HCT116 (cell line): Measurements from ENCODE around the gene RHOD. TPM values are rescaled to one million over a fixed set of nuclear protein-coding genes. Genes with fewer than 3 reads are reported as not detected.
A peak's percentile ranks its signal among the peaks of the same experiment; 100 is the strongest.

ENCODE experiments used
- ATAC-seq: fragments of 200-7000 bp; cut with Tn5 transposase; 2 replicates; pipeline ENCODE4 v1.9.1; 2020; ENCODE audit warnings: mild to moderate bottlenecking, moderate library complexity
- BruUV-seq: library from RNA; stranded (reverse); fragments of 400-500 nt; replicated peaks from 2 replicates; lab custom pipeline; 2021; lab: Mats Ljungman, UMichigan
- CTCF ChIA-PET: fragments of 300-600 bp; sonication (Branson Sonifier 250); formaldehyde crosslinking; loops from one replicate; lab custom pipeline; 2021; ENCODE audit warnings: antibody characterized with exemption; lab: Charles Lee
- POLR2A ChIA-PET: fragments of 300-600, 350-600 bp; sonication (Branson Sonifier 250); formaldehyde crosslinking; loops from one replicate; lab custom pipeline; 2021; ENCODE audit warnings: antibody characterized with exemption; lab: Charles Lee
- RAD21 ChIA-PET, 2 experiments: fragments of 300-600 bp; sonication (Branson Sonifier 250); formaldehyde crosslinking; loops; one replicate each; lab custom pipeline; 2023; ENCODE audit warnings: low total read pairs in 2 of 2; ENCODE audit not compliant: uncharacterized antibody in 2 of 2, unreplicated experiment in 2 of 2, low non-redundant PET in 1 of 2; lab: Charles Lee
- DNase-seq: peaks from one replicate; pipeline ENCODE4 v3.0.0-alpha.2; 2010; ENCODE audit warnings: low read depth, low spot score
- H2AFZ ChIP-seq: fragments of 200-600 bp; shearing (Covaris generic), sonication (generic); 2 replicates; pipeline ENCODE4 v1.6.1; 2017; ENCODE audit warnings: low read depth, mixed run types, mixed read lengths, antibody characterized with exemption, low read length; ENCODE audit not compliant: poor library complexity, severe bottlenecking
- H3K27ac ChIP-seq: 2 replicates; pipeline ENCODE4 v1.5.1; 2012; ENCODE audit warnings: low read depth, low read length
- H3K27me3 ChIP-seq: fragments of 200-600 bp; sonication (generic); 2 replicates; pipeline ENCODE4 v1.6.1; 2016; ENCODE audit warnings: mixed run types, low read length, mixed read lengths; ENCODE audit not compliant: insufficient read depth
- H3K36me3 ChIP-seq, 2 experiments: fragments of 200-500 bp in 1 of 2; fragments of 200-600 bp in 1 of 2; sonication (Bioruptor generic) in 1 of 2; sonication (generic) in 1 of 2; 2 replicates each; pipeline versions ENCODE4 v1.5.1 to v1.6.1; 2014 to 2016; ENCODE audit warnings: low read length in 2 of 2, inconsistent platforms in 1 of 2, mixed read lengths in 1 of 2, mixed run types in 1 of 2; ENCODE audit not compliant: insufficient read depth in 2 of 2, control insufficient read depth in 1 of 2
- H3K4me1 ChIP-seq, 2 experiments: fragments of 200-600 bp in 1 of 2; sonication (generic) in 1 of 2; 2 replicates each; pipeline versions ENCODE4 v1.5.1 to v1.6.1; 2012 to 2017; ENCODE audit warnings: low read length in 2 of 2, inconsistent platforms in 1 of 2, mild to moderate bottlenecking in 1 of 2, mixed read lengths in 1 of 2, mixed run types in 1 of 2, moderate library complexity in 1 of 2; ENCODE audit not compliant: insufficient read depth in 2 of 2, control insufficient read depth in 1 of 2
- H3K4me2 ChIP-seq: fragments of 200-600 bp; sonication (generic); 2 replicates; pipeline ENCODE4 v1.6.1; 2017; ENCODE audit warnings: mixed run types, low read length, mixed read lengths
- H3K4me3 ChIP-seq, 2 experiments: fragments of 200-600 bp in 1 of 2; sonication (generic) in 1 of 2; replicated peaks in 1 of 2; 2 replicates each; pipeline ENCODE4 v1.5.1; 2011 to 2016; ENCODE audit warnings: low read length in 2 of 2, control low read depth in 1 of 2, low read depth in 1 of 2, mild to moderate bottlenecking in 1 of 2, mixed read lengths in 1 of 2, mixed run types in 1 of 2
- H3K79me2 ChIP-seq: fragments of 200-600 bp; sonication (generic); 2 replicates; pipeline ENCODE4 v1.6.1; 2017; ENCODE audit warnings: mild to moderate bottlenecking, mixed run types, low read length, moderate library complexity, mixed read lengths; ENCODE audit not compliant: insufficient read depth
- H3K9ac ChIP-seq: fragments of 200-600 bp; sonication (generic); 2 replicates; pipeline ENCODE4 v1.6.1; 2016; ENCODE audit warnings: low read length, mixed read lengths
- H3K9me2 ChIP-seq: fragments of 200-600 bp; sonication (generic), shearing (Covaris generic); 2 replicates; pipeline ENCODE4 v1.6.1; 2017; ENCODE audit warnings: mixed run types, mild to moderate bottlenecking, moderate library complexity; ENCODE audit not compliant: insufficient read depth
- H3K9me3 ChIP-seq, 2 experiments: fragments of 200-500 bp in 1 of 2; fragments of 200-600 bp in 1 of 2; sonication (Bioruptor generic) in 1 of 2; sonication (generic) in 1 of 2; 2 replicates each; pipeline ENCODE4 v1.6.1; 2014 to 2017; ENCODE audit warnings: low read length in 2 of 2, mixed read lengths in 2 of 2, inconsistent platforms in 1 of 2, low read depth in 1 of 2, mild to moderate bottlenecking in 1 of 2, mixed run types in 1 of 2, moderate library complexity in 1 of 2; ENCODE audit not compliant: control insufficient read depth in 1 of 2, insufficient read depth in 1 of 2
- H4K20me1 ChIP-seq: fragments of 200-600 bp; sonication (generic), shearing (Covaris generic); 2 replicates; pipeline ENCODE4 v1.6.1; 2017; ENCODE audit warnings: mixed run types, mild to moderate bottlenecking, moderate library complexity; ENCODE audit not compliant: insufficient read depth
- CEBPB ChIP-seq: IDR thresholded peaks from 2 replicates; pipeline ENCODE4 v1.6.1; 2012; ENCODE audit warnings: low read depth
- EGR1 ChIP-seq: IDR thresholded peaks from 2 replicates; pipeline ENCODE4 v1.6.1; 2012; ENCODE audit warnings: low read depth
- ELF1 ChIP-seq: IDR thresholded peaks from 2 replicates; pipeline ENCODE4 v1.6.1; 2012; ENCODE audit warnings: low read depth, borderline replicate concordance
- JUND ChIP-seq: IDR thresholded peaks from 2 replicates; pipeline ENCODE4 v1.6.1; 2012
- POLR2A ChIP-seq: IDR thresholded peaks from 2 replicates; pipeline ENCODE4 v1.7.0; 2011; ENCODE audit warnings: borderline replicate concordance; ENCODE audit not compliant: insufficient read depth, insufficient read length; ENCODE audit errors: extremely low read depth
- POLR2AphosphoS5 ChIP-seq: IDR thresholded peaks from 2 replicates; pipeline ENCODE4 v1.6.1; 2011; ENCODE audit warnings: mild to moderate bottlenecking, low read depth, low read length, moderate library complexity
- SIN3A ChIP-seq: IDR thresholded peaks from 2 replicates; pipeline ENCODE4 v1.6.1; 2012; ENCODE audit warnings: low read depth
- TCF7L2 ChIP-seq: IDR thresholded peaks from 2 replicates; pipeline ENCODE4 v1.7.0; 2011; ENCODE audit warnings: borderline replicate concordance, inconsistent platforms; ENCODE audit not compliant: insufficient read depth, insufficient read length; ENCODE audit errors: extremely low read depth
- ZFX ChIP-seq: fragments of 450-650 bp; IDR thresholded peaks from 2 replicates; pipeline ENCODE4 v1.6.1; 2017
- ZNF274 ChIP-seq: fragments of 200-500 bp; sonication (Bioruptor generic); IDR thresholded peaks from 2 replicates; pipeline ENCODE4 v1.6.1; 2014; ENCODE audit warnings: mild to moderate bottlenecking, low read depth, low read length, inconsistent platforms
- intact Hi-C: fragments of 100-400 bp; cut with micrococcal nuclease; formaldehyde crosslinking; loops from 2 replicates; pipeline ENCODE4 v1.10.0; 2022
- total RNA-seq: library from RNA; stranded (reverse); gene quantifications from one replicate; pipeline ENCODE4 v1.2.1, GENCODE V29; 2021; ENCODE audit not compliant: unreplicated experiment
- TF ChIP-seq, protein P1 (sequence below): IDR thresholded peaks from 2 replicates; pipeline ENCODE4 v1.6.1; 2012
- TF ChIP-seq, protein P2 (sequence below), 3 experiments: fragments of 200-600 bp in 1 of 3; sonication (generic) in 1 of 3; IDR thresholded peaks in 2 of 3; conservative IDR thresholded peaks in 1 of 3; 2 replicates each; pipeline ENCODE4 v1.5.1; 2012 to 2017; ENCODE audit warnings: low read depth in 2 of 3, low read length in 2 of 3, antibody characterized with exemption in 1 of 3, borderline replicate concordance in 1 of 3, control low read depth in 1 of 3, mild to moderate bottlenecking in 1 of 3, mixed read lengths in 1 of 3, mixed run types in 1 of 3, moderate library complexity in 1 of 3; ENCODE audit not compliant: insufficient read depth in 1 of 3

Gene RHOD
- total RNA-seq, 1 experiment from 2014 or later = 42.0 TPM

GRCh38 chr11:67059671-67060070, 3.0 kb downstream of the RHOD start:
- intact Hi-C loops = loop anchor here (10.0 kb wide), 1 partner anchor 185 kb away; no protein-coding TSS in a partner anchor
- no peaks in the 10 kb centered on the region for H3K27me3 ChIP-seq
- peak overlapping the region; percentile 59 for H3K27ac ChIP-seq
- H3K79me2 ChIP-seq = peaks cover 46% of the 10 kb centered on the region
- H3K36me3 ChIP-seq = no peaks in the 10 kb centered on the region
- CTCF ChIA-PET = interaction anchor here (1.5 kb wide), 1 partner anchor 8 kb away, joined by 4 read pairs; no protein-coding TSS in a partner anchor
- no peaks in the 10 kb centered on the region for H3K9me3 ChIP-seq
- H3K9ac ChIP-seq = peak overlapping the region; percentile 31; the same call in 1 of the 2 replicates
- no peak overlapping the region for H2AFZ ChIP-seq
- H3K9me2 ChIP-seq = no peaks in the 10 kb centered on the region
- H3K4me3 ChIP-seq = no peak overlapping the region
- RAD21 ChIA-PET = no interaction called here
- H4K20me1 ChIP-seq = no peaks in the 10 kb centered on the region
- peak overlapping the region; percentile 40 for H3K4me2 ChIP-seq
- TF ChIP-seq ZFX = no peak
- no peak for TF ChIP-seq TCF7L2
- TF ChIP-seq EGR1 = no peak
- TF ChIP-seq, protein P1, sequence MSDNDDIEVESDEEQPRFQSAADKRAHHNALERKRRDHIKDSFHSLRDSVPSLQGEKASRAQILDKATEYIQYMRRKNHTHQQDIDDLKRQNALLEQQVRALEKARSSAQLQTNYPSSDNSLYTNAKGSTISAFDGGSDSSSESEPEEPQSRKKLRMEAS = no peak
- no peak for TF ChIP-seq JUND
- TF ChIP-seq ZNF274 = no peak
- TF ChIP-seq CEBPB = no peak
- TF ChIP-seq ELF1 = no peak
- TF ChIP-seq, protein P2, sequence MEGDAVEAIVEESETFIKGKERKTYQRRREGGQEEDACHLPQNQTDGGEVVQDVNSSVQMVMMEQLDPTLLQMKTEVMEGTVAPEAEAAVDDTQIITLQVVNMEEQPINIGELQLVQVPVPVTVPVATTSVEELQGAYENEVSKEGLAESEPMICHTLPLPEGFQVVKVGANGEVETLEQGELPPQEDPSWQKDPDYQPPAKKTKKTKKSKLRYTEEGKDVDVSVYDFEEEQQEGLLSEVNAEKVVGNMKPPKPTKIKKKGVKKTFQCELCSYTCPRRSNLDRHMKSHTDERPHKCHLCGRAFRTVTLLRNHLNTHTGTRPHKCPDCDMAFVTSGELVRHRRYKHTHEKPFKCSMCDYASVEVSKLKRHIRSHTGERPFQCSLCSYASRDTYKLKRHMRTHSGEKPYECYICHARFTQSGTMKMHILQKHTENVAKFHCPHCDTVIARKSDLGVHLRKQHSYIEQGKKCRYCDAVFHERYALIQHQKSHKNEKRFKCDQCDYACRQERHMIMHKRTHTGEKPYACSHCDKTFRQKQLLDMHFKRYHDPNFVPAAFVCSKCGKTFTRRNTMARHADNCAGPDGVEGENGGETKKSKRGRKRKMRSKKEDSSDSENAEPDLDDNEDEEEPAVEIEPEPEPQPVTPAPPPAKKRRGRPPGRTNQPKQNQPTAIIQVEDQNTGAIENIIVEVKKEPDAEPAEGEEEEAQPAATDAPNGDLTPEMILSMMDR (IDR thresholded peaks at IDR 0.05 in 2 of 3, conservative IDR thresholded peaks at IDR 0.05 in 1 of 3; ENCODE audit: borderline replicate concordance in 1 of 3, insufficient read depth in 1 of 3, low read depth in 2 of 3, low read length in 2 of 3) = no peak
- no peak for TF ChIP-seq POLR2AphosphoS5
- TF ChIP-seq POLR2A = no peak
- TF ChIP-seq SIN3A = no peak
- TF ChIP-seq, all 23 proteins: peak for 0
- ATAC-seq (no peak), DNase-seq (no peak)
- no TSS peak for BruUV-seq
- peaks cover 40 to 75% of the 10 kb centered on the region in 2 experiments for H3K4me1 ChIP-seq
- POLR2A ChIA-PET = no interaction called here
